H1 (cell line): ENCODE measurements around the gene TTC39A. TPM values are rescaled to one million over a fixed set of nuclear protein-coding genes. Genes with fewer than 3 reads are reported as not detected.

Experiments
- CTCF ChIA-PET: fragments of 300-600 bp; sonication (Branson Sonifier 250); formaldehyde crosslinking; loops from one replicate; lab custom pipeline; 2021; ENCODE audit not compliant: partially characterized antibody; lab: Charles Lee
- POLR2A ChIA-PET: fragments of 300-600 bp; sonication (Branson Sonifier 250); formaldehyde crosslinking; loops from one replicate; lab custom pipeline; 2021; ENCODE audit warnings: inconsistent platforms; ENCODE audit not compliant: partially characterized antibody; lab: Charles Lee
- DNase-seq, 2 experiments: peaks; one replicate each; pipeline versions ENCODE4 v3.0.0 to v3.0.0-alpha.2; 2010 to 2022; ENCODE audit warnings: low spot score in 2 of 2, low read depth in 1 of 2, mixed read lengths in 1 of 2
- FAIRE-seq: peaks from 2 replicates; lab custom pipeline; 2011; peaks lifted over from hg19 to GRCh38; lab: Jason Lieb, UNC
- H2AFZ ChIP-seq: 2 replicates; pipeline ENCODE4 v1.8.1; 2012; ENCODE audit warnings: low read length, inconsistent platforms
- H2AK5ac ChIP-seq: 2 replicates; pipeline ENCODE4 v1.6.1; 2013; ENCODE audit warnings: low read depth, low read length
- H2BK120ac ChIP-seq: replicated peaks from 2 replicates; pipeline ENCODE3; 2013; ENCODE audit warnings: low read depth, low read length, inconsistent platforms
- H2BK12ac ChIP-seq: 2 replicates; pipeline ENCODE4 v1.6.1; 2013; ENCODE audit warnings: low read depth, low read length
- H2BK15ac ChIP-seq: 2 replicates; pipeline ENCODE4 v1.6.1; 2013; ENCODE audit warnings: low read length
- H2BK20ac ChIP-seq: 2 replicates; pipeline ENCODE4 v1.6.1; 2013; ENCODE audit warnings: low read length
- H2BK5ac ChIP-seq: 2 replicates; pipeline ENCODE4 v1.6.1; 2013; ENCODE audit warnings: low read depth, low read length
- H3K14ac ChIP-seq: 2 replicates; pipeline ENCODE4 v1.6.1; 2013; ENCODE audit warnings: inconsistent platforms; ENCODE audit not compliant: insufficient read length
- H3K18ac ChIP-seq: 2 replicates; pipeline ENCODE4 v1.6.1; 2013; ENCODE audit warnings: low read length; ENCODE audit errors: extremely low read depth
- H3K23ac ChIP-seq: 2 replicates; pipeline ENCODE4 v1.6.1; 2013; ENCODE audit warnings: inconsistent platforms; ENCODE audit not compliant: insufficient read length
- H3K23me2 ChIP-seq: 2 replicates; pipeline ENCODE4 v1.6.1; 2013; ENCODE audit warnings: low read depth, low read length
- H3K27ac ChIP-seq: 2 replicates; pipeline ENCODE4 v1.6.1; 2011; ENCODE audit warnings: low read depth, low read length, inconsistent platforms
- H3K27me3 ChIP-seq, 4 experiments: replicated peaks in 1 of 4; 1 replicate in 1 of 4; 2 replicates in 3 of 4; pipeline versions ENCODE4 v1.6.1 to v1.8.1; 2011 to 2013; ENCODE audit warnings: low read length in 3 of 4, mild to moderate bottlenecking in 3 of 4, inconsistent platforms in 2 of 4, mixed read lengths in 2 of 4, moderate library complexity in 1 of 4; ENCODE audit not compliant: control insufficient read depth in 3 of 4, insufficient read depth in 3 of 4; ENCODE audit errors: extremely low read depth in 1 of 4
- H3K36me3 ChIP-seq, 4 experiments: 2 replicates each; pipeline versions ENCODE4 v1.6.1 to v1.8.1; 2011 to 2013; ENCODE audit warnings: mild to moderate bottlenecking in 4 of 4, low read length in 3 of 4, moderate library complexity in 2 of 4, control low read depth in 1 of 4, inconsistent platforms in 1 of 4; ENCODE audit not compliant: insufficient read depth in 4 of 4, control insufficient read depth in 2 of 4
- H3K4ac ChIP-seq: replicated peaks from 2 replicates; pipeline ENCODE3; 2013; ENCODE audit warnings: low read length, low read depth, mixed read lengths, inconsistent platforms; ENCODE audit not compliant: insufficient read length
- H3K4me1 ChIP-seq, 4 experiments: replicated peaks in 1 of 4; 1 replicate in 1 of 4; 2 replicates in 3 of 4; pipeline versions ENCODE4 v1.6.1 to v1.8.1; 2011 to 2013; ENCODE audit warnings: low read length in 3 of 4, inconsistent platforms in 2 of 4, mixed read lengths in 1 of 4; ENCODE audit not compliant: insufficient read depth in 4 of 4, control insufficient read depth in 3 of 4
- H3K4me2 ChIP-seq, 2 experiments: 2 replicates each; pipeline versions ENCODE4 v1.6.1 to v1.8.1; 2011 to 2013; ENCODE audit warnings: low read depth in 2 of 2, low read length in 2 of 2, control low read depth in 1 of 2, inconsistent platforms in 1 of 2, mild to moderate bottlenecking in 1 of 2; ENCODE audit not compliant: insufficient read depth in 1 of 2
- H3K4me3 ChIP-seq, 4 experiments: fragments of 200-600, 300-600 bp in 1 of 4; sonication (generic), shearing (Covaris generic), sonication (Bioruptor Twin) in 1 of 4; 2 replicates each; pipeline versions ENCODE4 v1.5.1 to v1.8.1; 2011 to 2016; ENCODE audit warnings: low read length in 4 of 4, low read depth in 3 of 4, control low read depth in 2 of 4, inconsistent platforms in 2 of 4, mild to moderate bottlenecking in 2 of 4, mixed read lengths in 1 of 4, moderate library complexity in 1 of 4; ENCODE audit not compliant: insufficient read depth in 2 of 4; ENCODE audit errors: extremely low read depth in 1 of 4
- H3K56ac ChIP-seq: replicated peaks from 2 replicates; pipeline ENCODE3; 2013; ENCODE audit warnings: low read depth, mild to moderate bottlenecking, mixed read lengths, low read length, inconsistent platforms; ENCODE audit not compliant: insufficient read length
- H3K79me1 ChIP-seq: 2 replicates; pipeline ENCODE4 v1.6.1; 2013; ENCODE audit warnings: low read depth, low read length, control low read depth
- H3K79me2 ChIP-seq, 2 experiments: 2 replicates each; pipeline versions ENCODE4 v1.6.1 to v1.8.1; 2012 to 2013; ENCODE audit warnings: low read length in 2 of 2, mild to moderate bottlenecking in 2 of 2, inconsistent platforms in 1 of 2; ENCODE audit not compliant: insufficient read depth in 2 of 2, control insufficient read depth in 1 of 2
- H3K9ac ChIP-seq, 4 experiments: replicated peaks in 1 of 4; 1 replicate in 1 of 4; 2 replicates in 3 of 4; pipeline versions ENCODE4 v1.6.1 to v1.8.1; 2011 to 2013; ENCODE audit warnings: low read depth in 3 of 4, low read length in 3 of 4, control low read depth in 2 of 4, mild to moderate bottlenecking in 2 of 4, moderate library complexity in 2 of 4, inconsistent platforms in 1 of 4; ENCODE audit errors: extremely low read depth in 1 of 4
- H3K9me3 ChIP-seq, 2 experiments: 2 replicates each; pipeline versions ENCODE4 v1.6.1 to v1.8.1; 2012 to 2013; ENCODE audit warnings: mild to moderate bottlenecking in 2 of 2, moderate library complexity in 2 of 2, control low read depth in 1 of 2, inconsistent platforms in 1 of 2, low read depth in 1 of 2, low read length in 1 of 2, mixed read lengths in 1 of 2; ENCODE audit not compliant: insufficient read depth in 2 of 2
- H4K20me1 ChIP-seq, 2 experiments: replicated peaks in 1 of 2; 2 replicates each; pipeline versions ENCODE3 to v1.8.1; 2011 to 2013; ENCODE audit warnings: inconsistent platforms in 2 of 2, low read length in 2 of 2, mild to moderate bottlenecking in 1 of 2; ENCODE audit not compliant: insufficient read depth in 2 of 2, control insufficient read depth in 1 of 2
- H4K5ac ChIP-seq: 2 replicates; pipeline ENCODE4 v1.6.1; 2013; ENCODE audit warnings: low read length, low read depth, mixed read lengths, inconsistent platforms; ENCODE audit not compliant: insufficient read length
- H4K8ac ChIP-seq: 2 replicates; pipeline ENCODE4 v1.8.0; 2013; ENCODE audit warnings: mild to moderate bottlenecking, moderate library complexity, low read length, inconsistent platforms; ENCODE audit not compliant: insufficient read depth; ENCODE audit errors: extremely low read depth
- H4K91ac ChIP-seq: replicated peaks from 2 replicates; pipeline ENCODE3; 2013; ENCODE audit warnings: low read length, mixed read lengths, inconsistent platforms; ENCODE audit not compliant: insufficient read length
- FOSL1 ChIP-seq: IDR thresholded peaks from 2 replicates; pipeline ENCODE4 v1.6.1; 2011; ENCODE audit warnings: mild to moderate bottlenecking, low read depth, low read length, moderate library complexity; ENCODE audit not compliant: insufficient read depth
- MAFK ChIP-seq: IDR thresholded peaks from 2 replicates; pipeline ENCODE4 v1.6.1; 2012; ENCODE audit warnings: low read depth, mild to moderate bottlenecking, improper control_type of control experiment, low read length
- TAF1 ChIP-seq: IDR thresholded peaks from 2 replicates; pipeline ENCODE4 v1.6.1; 2011; ENCODE audit warnings: mild to moderate bottlenecking, low read depth, low read length
- WGBS, 2 experiments: shearing (Covaris generic) in 1 of 2; methylation state at CpG; one replicate each; pipeline versions ENCODE4 v1.1.6 to v1.1.7; 2013 to 2015; ENCODE audit warnings: low lambda C conversion rate in 2 of 2, mixed read lengths in 2 of 2, inconsistent platforms in 1 of 2, low coverage in 1 of 2, missing lambda C conversion rate in 1 of 2; ENCODE audit not compliant: insufficient replicate concordance in 2 of 2, insufficient coverage in 1 of 2, insufficient read length in 1 of 2; ENCODE audit errors: extremely low coverage in 1 of 2, missing lambda C conversion rate in 1 of 2; 5-methylcytosine and 5-hydroxymethylcytosine counted together
- polyA plus RNA-seq, 7 experiments: library from polyadenylated mRNA; depleted of rRNA in 3 of 7; stranded (reverse) in 5 of 7; unstranded in 2 of 7; fragments of >200 nt in 5 of 7; fragments of 200-250 nt in 2 of 7; gene quantifications; 1 replicate in 5 of 7; 2 replicates in 1 of 7; 4 replicates in 1 of 7; pipeline versions ENCODE4 v1.2.1 to v1.2.3, GENCODE V29; 2011 to 2013; ENCODE audit warnings: missing spikeins in 2 of 7, mixed read lengths in 2 of 7
- total RNA-seq: library from RNA; stranded (reverse); fragmentation: NEBNext Ultra II Directional; extraction: Animal tissue kit (Norgen Biotek cat#: 25700); gene quantifications from 2 replicates; pipeline ENCODE4 v1.2.1, GENCODE V29; 2021

TTC39A gene
- total and polyA plus RNA-seq, 2 of the 8 experiments (the other 6 are each of a cell fraction or from before 2014, with no cell fraction given) = 5.5 to 5.8 TPM

- no peak overlapping the region for H4K5ac ChIP-seq
- WGBS, 2 experiments = 100% methylated on average over 1 of the region's 1 CpG; no CpG with 5 or more reads in 1 of the 2 experiments
- no peak overlapping the region for H2AK5ac ChIP-seq
- no peak overlapping the region for H2AFZ ChIP-seq
- no peak overlapping the region for H3K23ac ChIP-seq
- DNase-seq (no peak), FAIRE-seq (no peak)
- no peak overlapping the region for H3K18ac ChIP-seq
- H2BK12ac ChIP-seq = no peak overlapping the region
- no peaks in the 10 kb centered on the region for H4K20me1 ChIP-seq
- H2BK20ac ChIP-seq = no peak overlapping the region
- no peak overlapping the region for H3K27ac ChIP-seq
- no peaks in the 10 kb centered on the region for H3K79me1 ChIP-seq
- no peak overlapping the region for H3K4me3 ChIP-seq
- H3K56ac ChIP-seq = no peak overlapping the region
- H3K36me3 ChIP-seq = peaks cover 0 to 21% (median 4%) of the 10 kb centered on the region in 4 experiments; a peak in 4 of 8 replicates
- CTCF ChIA-PET = no interaction called here
- no peak overlapping the region for H4K91ac ChIP-seq
- H3K9ac ChIP-seq = no peak overlapping the region
- H3K79me2 ChIP-seq = no peaks in the 10 kb centered on the region
- no peak overlapping the region for H2BK15ac ChIP-seq
- no peak for TF ChIP-seq TAF1
- TF ChIP-seq MAFK = peak; percentile 67; the same call in 1 of the 2 replicates
- TF ChIP-seq FOSL1 = no peak
- TF ChIP-seq, all 59 proteins: peak for 1
- Histone ChIP-seq H2BK5ac (no peak overlapping the region), H2BK120ac (no peak overlapping the region), H3K14ac (no peak overlapping the region), H3K4ac (no peak overlapping the region), H3K4me2 (no peak overlapping the region), H4K8ac (no peak overlapping the region), H3K9me3 (no peaks in the 10 kb centered on the region; a peak in 1 of 4 replicates), H3K4me1 (no peaks in the 10 kb centered on the region), H3K27me3 (no peaks in the 10 kb centered on the region), H3K23me2 (no peaks in the 10 kb centered on the region)
- POLR2A ChIA-PET = no interaction called here
Measured at GRCh38 chr1:51365774-51366173, 35.4 kb upstream of the TTC39A start.
